Upper lobe of left lung (tissue), 4 donors: ENCODE measurements around the gene ILDR1.

ENCODE experiments used
- POLR2A ChIP-seq, 4 donors: fragments of 450-650 bp; IDR thresholded peaks; one replicate each; pipeline ENCODE4 v1.5.1; 2016 to 2017; ENCODE audit warnings: antibody characterized with exemption in 4 of 4, mild to moderate bottlenecking in 2 of 4
- POLR2AphosphoS5 ChIP-seq, 2 donors: sonication (generic); formaldehyde crosslinking; IDR thresholded peaks; one replicate each; pipeline ENCODE4 v1.5.1; 2017; ENCODE audit warnings: antibody characterized with exemption in 2 of 2
- TF ChIP-seq, protein P1 (sequence below), 6 experiments: fragments of 450-650 bp in 4 of 6; fragments of 200-600 bp in 2 of 6; sonication (generic) in 2 of 6; IDR thresholded peaks; one replicate each; pipeline ENCODE4 v1.5.1; 2016 to 2019; ENCODE audit warnings: antibody characterized with exemption in 6 of 6

DNA sequence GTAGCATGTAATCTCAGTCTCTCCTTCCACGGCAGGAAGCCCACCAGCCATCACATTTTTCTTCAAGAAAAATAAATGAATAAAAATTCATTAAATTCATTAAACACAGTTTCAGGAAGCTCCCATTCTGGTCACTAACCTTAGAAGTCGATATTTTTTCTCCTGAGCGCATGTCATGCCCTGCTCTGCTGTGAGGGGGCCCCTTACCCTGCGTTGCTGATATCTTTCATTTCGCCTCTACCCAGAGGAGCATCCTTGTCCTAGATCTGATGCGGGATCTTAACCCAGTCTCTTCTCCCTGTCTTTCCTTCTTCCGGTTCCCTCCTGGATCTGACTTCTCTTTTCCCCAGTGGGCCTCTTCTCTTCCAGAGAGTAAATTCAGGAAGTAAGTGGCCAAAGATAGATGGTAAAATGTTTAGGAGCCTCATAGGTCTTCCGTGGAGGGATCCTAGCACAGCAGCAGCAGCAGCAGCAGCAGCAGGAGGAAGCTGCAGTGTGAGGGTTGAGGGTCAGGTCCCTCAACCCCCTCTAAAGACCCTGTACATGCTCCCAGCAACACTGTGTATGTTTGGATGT is 1.4 kb upstream of the ILDR1 start:
- no peak for TF ChIP-seq POLR2A (IDR thresholded peaks at IDR 0.05)
- TF ChIP-seq, protein P1, sequence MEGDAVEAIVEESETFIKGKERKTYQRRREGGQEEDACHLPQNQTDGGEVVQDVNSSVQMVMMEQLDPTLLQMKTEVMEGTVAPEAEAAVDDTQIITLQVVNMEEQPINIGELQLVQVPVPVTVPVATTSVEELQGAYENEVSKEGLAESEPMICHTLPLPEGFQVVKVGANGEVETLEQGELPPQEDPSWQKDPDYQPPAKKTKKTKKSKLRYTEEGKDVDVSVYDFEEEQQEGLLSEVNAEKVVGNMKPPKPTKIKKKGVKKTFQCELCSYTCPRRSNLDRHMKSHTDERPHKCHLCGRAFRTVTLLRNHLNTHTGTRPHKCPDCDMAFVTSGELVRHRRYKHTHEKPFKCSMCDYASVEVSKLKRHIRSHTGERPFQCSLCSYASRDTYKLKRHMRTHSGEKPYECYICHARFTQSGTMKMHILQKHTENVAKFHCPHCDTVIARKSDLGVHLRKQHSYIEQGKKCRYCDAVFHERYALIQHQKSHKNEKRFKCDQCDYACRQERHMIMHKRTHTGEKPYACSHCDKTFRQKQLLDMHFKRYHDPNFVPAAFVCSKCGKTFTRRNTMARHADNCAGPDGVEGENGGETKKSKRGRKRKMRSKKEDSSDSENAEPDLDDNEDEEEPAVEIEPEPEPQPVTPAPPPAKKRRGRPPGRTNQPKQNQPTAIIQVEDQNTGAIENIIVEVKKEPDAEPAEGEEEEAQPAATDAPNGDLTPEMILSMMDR (IDR thresholded peaks at IDR 0.05), result no peak
- TF ChIP-seq POLR2AphosphoS5 (IDR thresholded peaks at IDR 0.05), result no peak
